Measurements from ENCODE around the gene SPPL2B. TPM values are rescaled to one million over a fixed set of nuclear protein-coding genes. Genes with fewer than 3 reads are reported as not detected.

The SPPL2B gene
- total RNA-seq, 1 donor from 2014 or later: 48.0 TPM

GRCh38 chr19:2294687-2295335 lies 33.7 kb upstream of the SPPL2B start:
- peak; percentile 74 for ATAC-seq
- no peak for DNase-seq (ENCODE audit: low spot score)
- intact Hi-C loops (cut with DNase I): no loop called here

- ATAC-seq (no peak), DNase-seq (ENCODE audit: low spot score) (no peak)
- intact Hi-C loops (cut with DNase I): no loop called here
Measured at GRCh38 chr19:2296141-2296540, 32.3 kb upstream of the SPPL2B start.

DNA sequence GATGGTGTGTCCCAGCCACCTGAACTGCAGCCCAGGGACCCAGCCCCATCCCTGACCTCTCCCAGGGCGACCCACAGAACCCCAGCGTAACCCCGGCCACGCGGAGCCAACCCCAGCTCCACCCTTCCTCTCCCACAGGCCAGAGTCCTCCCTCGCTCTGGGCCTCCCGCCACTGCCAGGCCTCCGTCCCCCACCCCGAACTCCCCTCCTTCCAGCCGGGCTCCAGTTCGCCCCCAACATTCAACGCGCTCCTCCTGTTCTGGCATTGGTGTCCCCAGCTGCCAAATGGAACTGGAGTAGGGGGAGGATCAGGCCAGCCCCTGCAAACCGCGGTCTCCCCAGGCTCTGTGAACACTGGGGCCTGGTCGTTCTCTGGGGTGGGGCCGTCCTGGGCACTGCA lies 28.0 kb upstream of the SPPL2B start:
- ATAC-seq (no peak), DNase-seq (ENCODE audit: low spot score) (no peak)
- intact Hi-C loops (cut with DNase I): no loop called here

GRCh38 chr19:2302319-2303210 lies 25.9 kb upstream of the SPPL2B start:
- peak; percentile 75 for ATAC-seq
- peak; percentile 71 for DNase-seq (ENCODE audit: low spot score)
- intact Hi-C loops (cut with DNase I): no loop called here

DNA sequence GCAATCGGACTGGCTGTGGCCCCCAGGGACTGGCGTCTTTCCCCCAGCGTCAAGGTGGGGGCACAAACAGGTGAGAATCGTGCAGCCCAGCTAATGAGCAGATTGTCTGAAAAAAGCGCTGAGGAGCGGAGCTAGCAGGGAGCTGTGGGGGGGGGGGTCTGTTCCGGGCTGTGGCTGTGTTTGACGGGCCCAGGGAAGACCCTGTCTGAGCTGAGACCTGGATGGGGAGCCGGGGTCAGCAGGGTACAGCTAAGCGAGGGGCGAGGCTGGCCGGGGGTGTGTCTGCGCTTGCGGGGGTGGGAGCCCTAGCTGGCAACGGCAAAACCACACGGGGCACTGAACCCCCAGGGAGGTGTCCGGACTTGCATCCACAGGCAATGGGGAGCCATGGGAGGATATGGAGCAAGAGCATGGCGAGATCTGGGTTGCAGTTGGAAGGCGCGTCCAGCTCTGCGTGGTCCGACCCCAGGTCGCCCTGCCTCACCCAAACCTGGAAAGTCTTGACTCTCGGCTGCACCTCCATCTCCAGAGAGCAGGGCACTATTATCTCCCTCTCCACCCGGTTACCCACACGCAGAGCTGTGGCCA lies 25.2 kb upstream of the SPPL2B start:
- intact Hi-C loops (cut with DNase I): no loop called here
- ATAC-seq: no peak
- no peak for DNase-seq (ENCODE audit: low spot score)

DNA sequence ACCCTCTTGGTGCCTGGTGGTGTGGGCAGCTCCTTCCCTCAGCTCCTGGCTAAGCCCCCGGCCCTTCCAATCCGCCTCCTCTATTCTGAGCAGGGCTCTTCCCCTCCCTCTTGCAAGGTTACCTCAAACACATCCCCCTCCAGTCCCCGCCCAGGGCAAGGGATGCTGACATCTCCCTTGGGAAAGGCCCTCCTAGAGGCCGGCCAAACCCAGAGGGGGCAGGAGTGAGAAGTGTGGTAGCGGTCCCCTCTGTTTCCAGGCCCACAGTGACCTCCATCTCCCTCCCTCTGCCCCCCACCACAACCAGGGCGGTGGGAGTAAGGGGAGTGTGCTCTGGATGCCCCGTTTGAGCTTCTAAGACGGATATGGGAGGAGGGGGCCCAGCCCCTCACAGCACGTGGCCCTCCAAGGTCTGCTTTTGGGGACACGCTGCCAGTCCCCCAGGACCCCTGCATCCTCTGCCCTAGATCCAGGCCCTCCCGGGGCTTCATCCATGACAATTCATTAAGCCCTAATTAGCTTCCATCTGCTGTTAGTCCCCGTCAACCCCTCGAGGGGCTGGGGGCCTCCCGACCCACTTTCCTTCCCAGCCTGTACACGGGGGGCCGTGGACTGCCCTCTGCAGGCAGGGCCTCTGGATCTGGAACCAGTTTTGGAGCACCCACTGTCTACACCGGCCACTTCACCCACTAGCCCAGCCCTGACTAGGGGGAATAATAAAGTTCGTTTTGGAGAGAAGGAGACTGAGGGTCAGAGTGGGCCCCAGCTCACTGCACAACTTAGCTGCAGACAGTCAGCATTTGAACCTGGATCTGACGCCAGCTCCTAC lies 22.8 kb upstream of the SPPL2B start:
- DNase-seq (ENCODE audit: low spot score) (no peak), ATAC-seq (no peak)
- intact Hi-C loops (cut with DNase I): no loop called here

- intact Hi-C loops (cut with DNase I): no loop called here
- no peak for DNase-seq (ENCODE audit: low spot score)
Measured at GRCh38 chr19:2306281-2306806, 22.1 kb upstream of the SPPL2B start.

GRCh38 chr19:2306971-2307370 lies 21.5 kb upstream of the SPPL2B start:
- DNase-seq (ENCODE audit: low spot score) (no peak), ATAC-seq (no peak)
- intact Hi-C loops (cut with DNase I): no loop called here

More at GRCh38 chr19:2306281-2306806, 22.1 kb upstream of the SPPL2B start:
- no peak for ATAC-seq

GRCh38 chr19:2307518-2308012 lies 20.9 kb upstream of the SPPL2B start:
- no peak for ATAC-seq
- intact Hi-C loops (cut with DNase I): no loop called here
- no peak for DNase-seq (ENCODE audit: low spot score)

GRCh38 chr19:2308114-2308556 lies 20.3 kb upstream of the SPPL2B start, which contains the start of gene LINGO3:
TSS of gene LINGO3 (minus strand) at chr19:2308154. CDS start at chr19:2291776, 16,378 bp downstream.
- DNase-seq (ENCODE audit: low spot score) (no peak), ATAC-seq (no peak)
- intact Hi-C loops (cut with DNase I): no loop called here

- intact Hi-C loops (cut with DNase I): no loop called here
- DNase-seq (ENCODE audit: low spot score) (no peak), ATAC-seq (no peak)
Measured at GRCh38 chr19:2309734-2310362, 18.6 kb upstream of the SPPL2B start.

- ATAC-seq: no peak
- intact Hi-C loops (cut with DNase I): no loop called here
- no peak for DNase-seq (ENCODE audit: low spot score)
Measured at GRCh38 chr19:2311093-2311492, 17.4 kb upstream of the SPPL2B start.

- DNase-seq (ENCODE audit: low spot score) (no peak), ATAC-seq (no peak)
- intact Hi-C loops (cut with DNase I): no loop called here
Measured at GRCh38 chr19:2312820-2313501, 15.5 kb upstream of the SPPL2B start.

- no peak for DNase-seq (ENCODE audit: low spot score)
- intact Hi-C loops (cut with DNase I): no loop called here
- no peak for ATAC-seq
Measured at GRCh38 chr19:2315121-2315817, 13.2 kb upstream of the SPPL2B start.

DNA sequence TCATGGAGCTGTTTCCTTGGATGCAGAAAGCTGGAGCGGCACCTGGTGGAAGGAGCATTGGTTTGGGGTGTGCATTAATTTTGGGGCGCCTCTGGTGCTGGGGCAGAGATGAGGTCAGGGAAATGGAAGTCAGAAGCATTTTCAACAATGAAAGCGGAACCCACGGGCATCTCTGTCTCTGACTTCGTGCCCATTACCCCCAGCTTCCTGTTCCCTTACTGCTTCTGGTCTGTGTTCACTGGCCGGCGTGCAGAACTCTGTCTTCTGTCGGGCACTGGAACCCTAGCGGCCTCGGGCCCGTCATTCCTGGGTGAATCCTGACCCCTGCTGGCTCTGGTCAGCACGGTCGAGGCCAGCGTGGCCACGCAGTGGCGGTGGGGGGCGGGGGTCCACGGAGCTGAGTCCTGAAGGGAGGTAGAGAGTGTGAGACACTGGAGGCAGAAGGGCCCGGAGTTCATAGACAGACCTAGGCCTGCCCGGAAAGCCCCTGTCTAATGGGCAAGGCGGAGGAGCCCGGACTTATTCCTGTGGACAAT lies 12.6 kb upstream of the SPPL2B start:
- DNase-seq (ENCODE audit: low spot score) (peak; percentile 80), ATAC-seq (peak; percentile 89)
- intact Hi-C loops (cut with DNase I): no loop called here

- intact Hi-C loops (cut with DNase I): no loop called here
Measured at GRCh38 chr19:2317300-2317699, 11.2 kb upstream of the SPPL2B start.

GRCh38 chr19:2317756-2318155 lies 10.7 kb upstream of the SPPL2B start:
- DNase-seq (ENCODE audit: low spot score) (no peak), ATAC-seq (no peak)
- intact Hi-C loops (cut with DNase I): no loop called here

More at GRCh38 chr19:2317300-2317699, 11.2 kb upstream of the SPPL2B start:
- no peak for DNase-seq (ENCODE audit: low spot score)
- no peak for ATAC-seq
